ENCODE measurements around the gene ANKS1B.
"Not testable (repeated sequence)": the region's sequence is repeated elsewhere in the genome, so short reads cannot be mapped to it uniquely, and the experiment has no call there.

The ANKS1B gene

GRCh38 chr12:99334285-99335056, 650.3 kb downstream of the ANKS1B start:
- DNase-seq: no peak

GRCh38 chr12:99332936-99333591, 651.7 kb downstream of the ANKS1B start:
- no peak for DNase-seq

GRCh38 chr12:99330216-99330615, 654.5 kb downstream of the ANKS1B start:
- no peak for DNase-seq

- not testable (repeated sequence) for DNase-seq
These were observed 663.5 kb downstream of the ANKS1B start for GRCh38 chr12:99321210-99321609.

GRCh38 chr12:99311373-99311772, 673.4 kb downstream of the ANKS1B start:
- no peak for DNase-seq

GRCh38 chr12:99309812-99310211, 674.9 kb downstream of the ANKS1B start:
- DNase-seq: no peak

GRCh38 chr12:99302874-99303273, 681.9 kb downstream of the ANKS1B start:
- DNase-seq: no peak

- no peak for DNase-seq
These were observed 697.6 kb downstream of the ANKS1B start for GRCh38 chr12:99287136-99287535.

GRCh38 chr12:99284161-99284560, 700.6 kb downstream of the ANKS1B start:
- DNase-seq: no peak

- DNase-seq: no peak
These were observed 702.1 kb downstream of the ANKS1B start for GRCh38 chr12:99282624-99283023.

- DNase-seq: no peak
These were observed 702.6 kb downstream of the ANKS1B start for GRCh38 chr12:99282086-99282485.

GRCh38 chr12:99281277-99281676, 703.5 kb downstream of the ANKS1B start:
- no peak for DNase-seq

- no peak for DNase-seq
These were observed 705.8 kb downstream of the ANKS1B start for GRCh38 chr12:99278899-99279298.

GRCh38 chr12:99277591-99278379, 707.0 kb downstream of the ANKS1B start:
- DNase-seq: no peak

GRCh38 chr12:99271071-99271470, 713.7 kb downstream of the ANKS1B start:
- DNase-seq: no peak

- DNase-seq: no peak
These were observed 717.7 kb downstream of the ANKS1B start for GRCh38 chr12:99267038-99267437.

GRCh38 chr12:99265648-99266047, 719.1 kb downstream of the ANKS1B start:
- no peak for DNase-seq

- no peak for DNase-seq
These were observed 723.5 kb downstream of the ANKS1B start for GRCh38 chr12:99261256-99261655.

GRCh38 chr12:99260456-99260996, 724.2 kb downstream of the ANKS1B start:
- DNase-seq: no peak

GRCh38 chr12:99259040-99259934, 725.4 kb downstream of the ANKS1B start:
- no peak for DNase-seq

- no peak for DNase-seq
These were observed 727.1 kb downstream of the ANKS1B start for GRCh38 chr12:99257672-99258071.

- DNase-seq: no peak
These were observed 731.7 kb downstream of the ANKS1B start for GRCh38 chr12:99253068-99253467.
